Posterior vena cava (tissue), 2 donors: ENCODE results near the gene SPACA7. TPM values are rescaled to one million over a fixed set of nuclear protein-coding genes. Genes with fewer than 3 reads are reported as not detected.

Source experiments
- DNase-seq: peaks from one replicate; pipeline ENCODE4 v3.0.0-alpha.2; 2020; ENCODE audit warnings: low spot score
- intact Hi-C, 2 donors: fragments of 100-400 bp; cut with DNase I; formaldehyde crosslinking; loops; one replicate each; pipeline versions ENCODE4 v1.14.1 to v1.14.2; 2022 to 2023
- total RNA-seq, 2 donors: library from RNA; stranded (reverse); fragmentation: NEBNext Ultra II Directional; extraction: Animal tissue kit (Norgen Biotek cat#: 25700); gene quantifications; one replicate each; pipeline ENCODE4 v1.2.1, GENCODE V29; 2021
- donor health status: DM: yes; HTN: yes; CAD: no.
- donor health status: DM: yes; HTN: yes; CAD: no.

The SPACA7 gene
- total RNA-seq, 2 donors from 2014 or later, result not detected

DNA sequence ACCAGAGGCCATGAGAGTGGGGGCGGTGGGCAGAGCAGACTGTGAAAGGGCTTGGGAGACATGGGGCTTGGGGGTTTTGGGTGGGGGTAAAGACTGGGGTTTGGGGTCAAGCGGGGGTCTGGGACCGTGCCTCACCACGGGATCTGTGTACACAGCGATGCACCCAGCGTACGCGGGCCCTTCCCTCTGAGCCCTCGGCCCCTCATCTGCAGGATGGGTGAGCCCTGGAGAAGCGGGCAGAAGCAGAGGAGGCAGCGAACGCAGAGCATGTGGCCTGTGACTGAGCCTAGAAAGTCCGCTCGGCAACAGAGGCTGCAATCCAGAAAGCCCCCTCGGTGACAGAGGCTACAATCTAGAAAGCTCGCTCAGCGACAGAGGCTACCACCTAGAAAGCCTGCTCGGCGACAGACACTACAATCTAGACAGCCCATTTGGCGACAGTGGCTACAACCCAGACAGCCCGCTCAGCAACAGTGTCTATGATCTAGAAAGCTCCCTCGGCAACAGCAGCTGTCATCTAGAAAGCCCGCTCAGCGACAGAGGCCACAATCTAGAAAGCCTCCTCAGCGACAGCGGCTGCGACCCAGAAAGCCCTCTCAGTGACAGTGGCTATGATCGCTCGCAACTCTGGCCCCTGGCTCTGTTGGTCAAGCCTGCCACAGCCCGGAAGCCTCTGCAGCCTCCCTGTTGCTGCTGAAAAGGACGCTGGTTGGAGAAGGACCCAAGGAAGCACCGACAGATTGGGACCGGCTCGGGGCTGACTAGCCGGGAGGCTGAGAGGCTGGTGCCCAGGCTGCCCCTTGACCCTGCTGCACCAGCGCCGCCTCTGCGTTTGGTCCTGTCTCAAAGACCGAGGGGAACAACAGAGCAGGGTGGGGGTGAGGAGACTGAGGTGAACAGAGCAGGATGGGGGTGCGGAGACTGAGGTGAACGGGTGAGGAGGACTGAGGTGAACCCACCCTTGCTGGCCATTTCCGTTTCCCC lies 68.6 kb downstream of the SPACA7 start:
- peak; percentile 77 for DNase-seq
- intact Hi-C loops, result loop anchor here (5.0 to 10.0 kb wide), 2 partner anchors 197 to 970 kb away; no protein-coding TSS in a partner anchor

DNA sequence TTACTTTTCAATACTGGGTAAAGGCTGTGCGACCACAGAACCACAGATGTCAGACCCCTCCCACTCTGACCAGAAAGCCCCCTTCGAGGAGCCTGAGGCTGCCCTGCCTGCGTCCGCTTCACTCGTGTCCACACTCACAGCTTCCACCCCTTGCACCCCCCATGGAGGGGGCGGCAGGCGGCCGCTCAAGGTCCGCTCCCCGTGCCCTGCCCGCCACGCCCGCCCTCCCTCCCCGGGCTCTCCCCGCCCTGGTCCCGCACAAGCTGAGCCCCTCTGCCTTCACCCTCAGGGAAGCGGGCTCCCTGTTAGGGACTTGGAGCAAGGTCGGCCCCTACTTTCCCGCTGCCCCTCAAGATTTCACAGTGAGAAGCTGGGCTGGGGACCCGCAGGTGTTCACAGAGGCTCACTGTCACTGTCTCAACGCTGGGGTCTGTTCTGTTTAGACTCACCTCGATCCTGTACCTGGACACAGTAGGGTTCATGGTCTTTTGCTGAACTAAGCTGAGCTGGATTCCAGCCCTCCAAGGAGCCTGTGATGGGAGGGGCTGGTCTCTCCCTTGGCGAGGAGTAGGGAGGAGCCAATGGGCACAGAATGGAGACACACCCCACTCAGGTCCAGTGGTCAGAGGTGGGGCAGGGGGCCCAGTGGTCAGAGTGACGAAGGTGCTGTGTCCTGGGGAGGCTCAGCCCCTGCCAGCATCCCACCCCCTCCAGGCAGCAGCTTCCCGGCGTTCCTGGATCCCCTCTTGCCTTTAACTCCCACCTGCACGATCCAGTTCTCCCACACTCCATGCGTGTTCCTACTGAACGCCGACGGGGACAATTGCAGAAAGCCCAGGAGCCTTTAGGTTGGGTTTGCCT lies 69.5 kb downstream of the SPACA7 start:
- DNase-seq, result peak; percentile 62
- intact Hi-C loops, result loop anchor here (5.0 to 10.0 kb wide), 2 partner anchors 198 to 971 kb away; no protein-coding TSS in a partner anchor

DNA sequence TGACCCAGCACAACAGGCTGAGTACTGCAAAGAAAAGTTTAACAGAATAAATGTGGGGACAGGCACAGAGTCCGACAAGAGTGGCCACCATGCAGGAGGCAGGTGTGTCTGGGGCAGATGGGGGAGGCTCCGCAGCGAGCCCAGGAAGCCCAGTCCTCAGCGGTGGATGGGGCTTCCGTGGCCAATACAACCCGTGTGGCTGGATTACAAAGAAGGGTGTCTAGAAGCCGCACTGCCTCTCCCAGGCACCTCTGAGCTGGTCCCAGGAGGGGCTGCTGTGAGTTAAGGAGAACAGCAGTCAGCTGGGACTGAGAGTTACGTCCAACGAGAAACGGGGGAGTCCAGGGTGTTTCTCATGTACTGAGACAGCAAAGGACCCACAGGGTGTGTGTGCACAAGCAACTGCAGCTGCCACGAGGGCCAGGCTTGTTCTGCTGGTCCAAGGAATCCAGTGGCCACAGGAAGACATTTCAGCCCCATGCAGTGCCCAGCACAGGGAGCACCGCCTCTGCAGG lies 70.2 kb downstream of the SPACA7 start:
- intact Hi-C loops, result loop anchor here (5.0 to 10.0 kb wide), 2 partner anchors 199 to 972 kb away; no protein-coding TSS in a partner anchor
- DNase-seq, result peak; percentile 34

DNA sequence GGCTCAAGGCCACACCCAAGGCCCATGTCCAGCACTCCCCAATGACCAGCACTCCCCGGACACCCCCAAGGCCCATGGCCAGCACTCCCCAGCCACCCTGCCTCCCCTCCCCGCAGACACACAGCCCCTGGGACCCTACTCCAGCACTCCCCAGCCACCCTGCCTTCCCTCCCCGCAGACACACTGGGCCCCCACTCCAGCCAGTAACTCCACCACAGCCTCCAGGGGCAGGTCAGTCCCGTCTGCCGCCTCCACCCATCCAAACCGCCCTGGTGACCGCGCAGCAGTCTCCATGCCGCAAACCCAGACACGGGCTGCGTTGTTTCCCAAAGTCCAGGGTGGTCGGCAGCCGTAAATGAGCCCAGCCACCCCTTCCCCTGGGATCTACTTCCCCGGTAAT lies 70.7 kb downstream of the SPACA7 start:
- intact Hi-C loops, result loop anchor here (5.0 to 10.0 kb wide), 2 partner anchors 200 to 972 kb away; no protein-coding TSS in a partner anchor
- DNase-seq, result peak; percentile 59

DNA sequence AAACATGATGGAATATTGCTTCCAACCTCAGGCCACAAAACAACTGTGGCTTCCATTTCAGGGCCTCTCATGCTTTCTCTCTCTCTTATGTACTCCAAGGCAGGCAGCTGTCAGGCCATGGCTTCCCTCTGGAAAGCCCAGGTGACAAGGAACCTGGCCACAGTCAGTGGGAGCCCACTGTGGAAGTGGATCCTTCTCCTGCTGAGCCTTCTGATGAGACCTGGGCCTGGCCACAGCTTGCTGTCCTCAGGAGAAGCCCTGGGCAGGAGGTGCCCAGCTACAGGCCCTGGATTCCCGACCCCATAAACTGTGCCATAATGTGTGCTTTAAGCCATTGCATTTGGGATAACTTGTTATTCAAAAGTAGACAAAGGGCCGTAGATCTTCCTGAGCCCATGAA lies 71.2 kb downstream of the SPACA7 start:
- intact Hi-C loops, result loop anchor here (5.0 to 10.0 kb wide), 2 partner anchors 200 to 973 kb away; no protein-coding TSS in a partner anchor
- no peak for DNase-seq

DNA sequence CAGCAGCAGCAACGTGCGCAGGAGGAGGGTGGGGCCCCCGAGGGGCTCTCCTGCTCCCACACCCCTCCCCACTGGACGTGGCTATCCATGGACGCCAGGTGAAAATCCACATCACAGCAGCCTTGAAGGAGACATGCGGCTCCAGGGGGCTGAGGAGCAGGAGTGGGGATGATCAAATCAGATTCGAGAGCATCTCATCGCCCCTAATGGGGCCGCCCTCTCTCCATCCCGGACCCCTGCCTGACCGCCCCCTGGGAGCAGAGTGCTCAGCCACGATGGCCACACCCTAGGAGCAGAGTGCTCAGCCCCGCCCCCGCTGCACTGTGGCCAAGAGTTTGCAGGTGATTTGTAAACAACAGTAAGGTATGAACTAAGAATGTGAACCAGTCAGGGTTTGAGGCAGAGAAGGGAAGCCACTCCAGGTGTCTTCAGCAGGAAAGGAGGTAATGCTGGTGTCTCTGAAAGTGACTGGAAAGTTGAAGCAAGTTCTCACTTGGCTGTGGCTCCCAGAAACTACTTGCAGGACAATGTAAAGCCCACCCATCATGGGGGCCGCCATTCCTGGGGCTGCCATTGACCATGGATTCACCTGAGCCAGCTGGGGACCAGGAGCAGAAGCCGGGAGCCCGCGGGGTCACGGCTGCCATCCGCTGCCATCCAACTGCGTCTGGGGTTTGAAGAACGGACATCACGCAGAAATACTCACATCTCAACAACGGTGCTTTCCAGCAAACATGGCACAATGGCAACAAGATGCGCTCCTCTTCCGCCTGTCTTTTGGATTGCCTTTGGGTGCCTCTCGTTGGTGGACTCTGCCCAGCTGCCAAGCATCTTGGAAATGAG lies 71.8 kb downstream of the SPACA7 start:
- intact Hi-C loops, result loop anchor here (5.0 to 10.0 kb wide), 2 partner anchors 201 to 973 kb away; no protein-coding TSS in a partner anchor
- DNase-seq, result peak; percentile 64

DNA sequence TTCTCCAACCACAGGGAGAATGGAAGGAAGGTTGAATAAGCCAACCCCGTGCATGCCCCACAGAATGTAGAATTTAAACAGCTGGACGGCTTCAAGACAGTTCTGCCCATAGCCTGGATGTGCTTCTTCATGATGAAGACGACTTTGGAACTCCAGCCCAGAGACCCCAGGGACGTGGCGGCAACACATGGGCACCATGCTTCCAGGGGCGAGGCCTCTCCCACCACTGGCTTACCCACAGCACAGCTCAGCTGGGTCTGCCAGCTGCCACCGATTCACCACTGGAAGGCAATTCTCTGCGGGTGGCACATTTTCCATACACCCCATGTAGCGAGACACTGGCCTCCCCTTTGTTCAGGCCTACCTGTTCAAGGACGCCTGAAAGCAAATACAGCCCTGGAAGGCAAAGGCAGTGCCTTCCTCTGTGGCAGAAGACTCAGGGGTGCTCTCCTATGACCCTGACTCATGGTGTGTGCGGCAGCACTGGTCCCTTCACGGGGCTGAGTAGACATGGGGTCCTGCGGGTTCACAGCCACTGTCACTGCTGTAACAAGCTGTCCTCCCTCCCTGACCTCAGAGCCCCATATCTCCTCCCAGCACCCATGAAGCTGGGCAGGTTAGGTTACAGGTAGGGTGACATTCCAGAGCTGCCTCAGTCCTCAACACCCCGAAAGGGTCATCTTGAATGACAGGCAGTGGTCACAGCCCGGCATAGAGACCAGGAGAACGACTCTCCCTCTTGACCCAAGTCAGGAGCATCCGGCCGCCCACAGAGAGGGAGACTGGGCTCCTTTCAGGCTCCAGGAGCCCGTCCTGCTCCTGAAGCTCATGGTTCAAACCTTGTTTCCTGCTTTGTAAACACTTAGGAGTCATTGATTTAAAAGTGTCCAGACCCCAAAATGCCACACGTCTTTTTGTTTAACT lies 72.7 kb downstream of the SPACA7 start:
- DNase-seq, result no peak
- intact Hi-C loops, result loop anchor here (5.0 to 10.0 kb wide), 2 partner anchors 202 to 974 kb away; no protein-coding TSS in a partner anchor

DNA sequence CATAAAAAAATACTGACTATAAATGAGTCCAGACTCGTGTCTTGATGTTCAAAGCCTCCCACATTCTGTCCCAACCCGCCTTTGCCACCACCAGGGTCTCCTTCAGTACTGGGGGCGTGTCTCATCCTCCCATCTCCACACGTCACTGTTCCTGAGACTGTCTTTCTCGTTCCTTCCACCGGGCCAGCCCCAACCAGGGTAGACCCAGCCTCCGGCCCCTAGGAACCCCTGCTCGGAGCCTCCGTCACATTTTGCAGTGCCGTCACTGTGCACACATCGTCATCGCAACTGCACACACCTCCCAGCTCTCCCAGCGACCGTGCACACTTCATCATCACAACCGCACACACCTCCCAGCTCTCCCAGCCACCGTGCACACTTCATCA lies 73.4 kb downstream of the SPACA7 start:
- intact Hi-C loops, result loop anchor here (5.0 to 10.0 kb wide), 2 partner anchors 202 to 975 kb away; no protein-coding TSS in a partner anchor
- DNase-seq, result peak; percentile 64

DNA sequence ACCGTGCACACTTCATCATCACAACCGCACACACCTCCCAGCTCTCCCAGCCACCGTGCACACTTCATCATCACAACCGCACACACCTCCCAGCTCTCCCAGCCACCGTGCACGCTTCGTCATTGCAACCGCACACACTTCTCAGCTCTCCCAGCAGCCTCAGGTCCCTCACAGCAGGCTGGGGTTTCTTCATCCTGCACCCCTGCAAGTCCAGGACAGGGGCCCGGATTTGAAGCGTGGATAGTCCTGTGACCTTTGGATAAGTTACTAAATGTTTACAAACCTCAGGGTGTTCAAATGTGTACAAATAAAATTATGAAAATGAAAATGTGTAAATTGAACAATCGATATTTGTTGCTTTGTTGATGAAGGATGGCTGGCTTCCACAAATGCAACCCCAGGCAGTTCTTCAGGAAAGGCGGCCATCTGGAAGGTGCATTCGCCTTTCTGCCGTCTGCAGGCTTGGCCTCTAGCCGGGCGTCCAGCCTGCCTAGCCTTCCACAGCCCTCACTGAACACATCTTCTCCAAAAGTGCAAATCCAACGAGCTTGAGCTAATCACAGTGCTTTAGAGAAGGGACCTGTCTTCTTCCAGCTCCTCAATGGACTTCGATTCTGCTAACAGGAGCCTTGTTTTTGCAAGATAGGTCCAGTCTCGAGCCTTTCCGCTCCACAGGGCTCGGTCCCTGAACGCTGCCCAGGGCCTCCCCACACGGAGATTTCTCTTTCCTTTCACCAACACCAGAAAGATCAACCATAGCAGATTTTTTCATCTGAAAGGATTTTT lies 74.2 kb downstream of the SPACA7 start:
- intact Hi-C loops, result no loop called here
- DNase-seq, result peak; percentile 70

DNA sequence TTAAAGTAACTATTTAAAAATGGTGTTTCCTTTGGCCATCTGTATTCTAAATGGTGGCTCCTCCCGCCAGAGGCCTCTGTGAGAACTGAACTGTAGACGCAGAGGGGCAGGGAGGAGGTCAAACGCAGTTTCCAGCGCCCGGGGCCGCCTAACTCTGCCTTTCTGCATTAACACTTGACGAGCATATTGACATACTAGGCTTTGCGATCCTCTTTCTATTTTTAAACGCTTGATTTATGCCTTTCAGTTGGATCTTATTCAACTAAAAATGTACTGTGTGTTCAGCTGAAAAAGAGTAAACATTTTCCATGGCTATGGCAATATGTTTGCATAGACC lies 74.7 kb downstream of the SPACA7 start:
- intact Hi-C loops, result no loop called here

DNA sequence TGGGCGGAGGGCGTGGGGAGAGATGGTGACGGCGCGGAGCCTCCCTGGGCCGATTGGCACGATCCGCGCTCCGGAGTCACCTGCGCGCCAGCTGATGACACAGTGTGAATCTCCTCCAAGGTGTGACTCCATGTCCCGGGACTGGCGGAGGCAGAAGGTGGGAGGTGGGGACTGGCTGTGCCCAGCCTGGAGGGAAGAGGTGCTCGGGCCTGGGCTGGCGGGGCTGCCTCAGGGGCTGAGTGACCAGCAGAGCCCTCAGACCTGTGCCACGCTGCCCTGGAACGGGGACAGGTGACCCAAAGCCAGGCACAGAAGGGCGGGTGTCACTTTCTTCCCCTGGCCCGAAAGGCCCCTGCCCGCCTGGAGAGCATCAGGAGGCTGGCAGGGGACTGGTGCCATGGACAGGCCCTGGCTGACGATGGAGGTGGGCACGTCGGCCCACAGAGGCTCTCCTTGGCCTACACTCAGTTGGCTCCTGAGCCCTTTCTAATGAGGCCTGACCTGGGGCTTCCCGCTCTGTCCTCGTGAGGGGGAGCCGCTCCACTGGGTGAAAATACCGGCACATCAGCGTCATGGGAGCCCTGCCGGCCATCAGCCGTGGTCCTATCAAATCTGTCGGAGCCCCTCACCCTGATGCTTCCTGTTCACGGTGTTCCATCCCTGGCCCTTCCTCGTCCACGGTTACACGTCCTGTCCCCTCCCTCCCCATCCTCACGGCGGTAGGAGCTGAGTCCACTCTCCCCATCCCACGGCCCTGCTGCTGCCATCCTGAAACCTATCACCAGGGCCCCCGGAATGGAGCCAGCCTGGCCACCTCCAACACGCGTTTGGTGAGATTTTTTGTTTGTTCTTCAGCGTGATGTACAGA lies 75.6 kb downstream of the SPACA7 start:
- peak; percentile 64 for DNase-seq
- intact Hi-C loops, result no loop called here

More for the DNA sequence above, 74.7 kb downstream of the SPACA7 start:
- DNase-seq, result no peak

DNA sequence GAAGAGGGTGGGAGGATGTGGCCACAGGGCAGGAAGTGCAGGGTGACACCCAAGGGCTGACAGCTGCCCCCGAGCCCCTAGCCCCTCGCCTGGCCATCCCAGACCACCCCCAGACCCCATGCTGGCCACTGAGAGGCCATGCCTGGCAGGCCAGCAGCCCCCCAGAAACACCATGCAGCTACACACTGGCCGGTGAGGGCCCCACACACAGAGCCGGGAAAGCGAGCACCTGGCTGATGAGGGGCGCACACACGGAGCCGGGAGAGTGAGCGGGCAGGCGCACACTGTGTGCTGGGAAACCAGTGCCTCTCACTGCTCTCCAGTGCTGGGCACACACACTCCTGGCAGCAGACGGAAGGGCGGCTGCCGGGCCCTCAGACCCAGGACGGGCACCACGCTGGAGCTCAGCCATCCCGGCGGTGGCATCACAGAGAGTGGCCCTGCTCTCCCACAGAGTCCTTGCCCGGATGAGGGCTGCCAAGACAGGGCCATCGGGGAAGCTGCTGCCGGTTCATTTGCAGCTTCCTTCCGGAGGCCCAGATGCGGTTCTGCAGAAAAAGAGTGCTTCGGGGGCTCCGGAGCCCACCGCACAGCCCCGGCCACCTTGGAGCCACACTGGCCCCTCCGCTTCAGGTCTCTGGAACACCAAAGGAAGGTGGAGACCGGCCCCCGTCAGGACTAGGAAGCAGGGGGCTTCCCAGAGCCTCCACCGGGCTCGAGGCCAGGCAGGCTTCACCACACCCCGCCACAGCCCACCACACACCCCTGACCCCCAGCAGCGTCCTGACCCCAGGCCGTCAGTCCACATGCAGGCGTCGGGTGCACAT lies 76.4 kb downstream of the SPACA7 start:
- intact Hi-C loops, result no loop called here
- DNase-seq, result peak; percentile 73

DNA sequence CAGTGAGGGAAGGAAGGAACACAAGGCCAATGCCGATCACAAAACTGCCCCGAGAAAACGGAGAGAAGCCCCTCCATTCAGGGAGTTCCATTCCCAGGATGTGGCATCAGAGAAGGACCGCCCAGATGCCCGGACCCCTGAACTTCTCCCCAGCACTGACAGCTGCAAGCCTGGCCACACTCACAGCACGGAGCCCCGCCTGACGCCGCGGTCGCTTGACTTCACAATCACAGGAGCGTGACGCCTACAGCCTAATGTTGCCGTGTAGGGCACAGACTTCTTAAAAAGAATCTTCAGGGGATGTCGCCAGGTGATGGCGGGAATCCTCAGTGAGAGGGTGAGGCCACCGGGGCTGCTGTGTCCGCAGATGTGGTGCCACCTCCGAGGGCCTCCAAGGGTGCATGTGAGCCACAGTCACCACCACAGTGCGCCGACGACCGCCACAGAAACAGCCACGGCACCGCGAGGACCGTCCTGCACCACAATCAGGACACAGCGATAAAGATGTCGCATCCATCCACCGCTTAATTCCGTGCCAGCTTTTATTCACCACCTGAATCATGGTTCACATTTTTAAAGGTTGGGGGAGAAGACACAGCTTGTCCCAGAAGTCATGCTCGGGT lies 77.2 kb downstream of the SPACA7 start:
- peak; percentile 40 for DNase-seq
- intact Hi-C loops, result no loop called here

DNA sequence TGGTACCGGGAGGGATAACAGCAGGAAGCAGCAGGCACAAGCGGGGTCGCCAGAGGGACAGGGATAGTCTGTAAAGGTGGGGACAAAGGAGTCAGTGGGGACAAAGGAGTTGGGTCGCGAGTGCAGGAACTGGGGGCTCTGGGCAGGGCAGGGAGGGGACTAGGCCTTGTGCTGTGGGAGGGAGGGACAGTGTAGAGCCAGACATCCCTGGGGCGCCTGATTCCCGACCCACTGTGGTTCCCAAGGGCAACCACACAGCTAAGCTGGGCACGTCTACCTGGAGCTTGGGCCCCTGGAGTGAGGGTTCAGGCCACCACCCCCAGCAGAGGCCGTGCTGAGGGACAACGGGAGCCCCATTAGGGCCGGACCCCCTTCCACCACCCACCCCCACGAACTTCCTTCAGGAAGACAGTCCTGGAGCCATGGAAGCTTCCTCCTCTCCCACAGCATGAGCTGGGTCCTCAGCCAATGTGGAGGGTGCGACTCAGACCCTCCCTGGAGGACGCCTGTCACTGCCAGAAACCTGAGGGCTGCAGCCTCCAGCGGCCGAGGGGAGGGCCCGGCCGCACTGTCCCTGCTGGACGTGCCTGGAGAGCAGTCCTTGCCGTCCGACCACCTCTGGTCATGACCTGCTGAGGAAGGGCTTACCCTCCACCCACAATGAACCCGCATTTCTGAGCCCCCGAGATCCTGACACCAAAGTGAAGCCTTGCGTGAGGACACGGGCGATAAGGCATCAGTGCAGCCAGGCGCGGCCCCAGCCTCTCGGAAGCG lies 77.9 kb downstream of the SPACA7 start:
- peak; percentile 73 for DNase-seq
- intact Hi-C loops, result no loop called here
